HPDE6-E6E7 (cell line): Measurements from ENCODE around the gene TMEM233.

Experiments
- DNase-seq: peaks from one replicate; pipeline ENCODE4 v3.0.0; 2011; ENCODE audit warnings: missing footprints; ENCODE audit errors: extremely low spot score

TMEM233 gene

DNA sequence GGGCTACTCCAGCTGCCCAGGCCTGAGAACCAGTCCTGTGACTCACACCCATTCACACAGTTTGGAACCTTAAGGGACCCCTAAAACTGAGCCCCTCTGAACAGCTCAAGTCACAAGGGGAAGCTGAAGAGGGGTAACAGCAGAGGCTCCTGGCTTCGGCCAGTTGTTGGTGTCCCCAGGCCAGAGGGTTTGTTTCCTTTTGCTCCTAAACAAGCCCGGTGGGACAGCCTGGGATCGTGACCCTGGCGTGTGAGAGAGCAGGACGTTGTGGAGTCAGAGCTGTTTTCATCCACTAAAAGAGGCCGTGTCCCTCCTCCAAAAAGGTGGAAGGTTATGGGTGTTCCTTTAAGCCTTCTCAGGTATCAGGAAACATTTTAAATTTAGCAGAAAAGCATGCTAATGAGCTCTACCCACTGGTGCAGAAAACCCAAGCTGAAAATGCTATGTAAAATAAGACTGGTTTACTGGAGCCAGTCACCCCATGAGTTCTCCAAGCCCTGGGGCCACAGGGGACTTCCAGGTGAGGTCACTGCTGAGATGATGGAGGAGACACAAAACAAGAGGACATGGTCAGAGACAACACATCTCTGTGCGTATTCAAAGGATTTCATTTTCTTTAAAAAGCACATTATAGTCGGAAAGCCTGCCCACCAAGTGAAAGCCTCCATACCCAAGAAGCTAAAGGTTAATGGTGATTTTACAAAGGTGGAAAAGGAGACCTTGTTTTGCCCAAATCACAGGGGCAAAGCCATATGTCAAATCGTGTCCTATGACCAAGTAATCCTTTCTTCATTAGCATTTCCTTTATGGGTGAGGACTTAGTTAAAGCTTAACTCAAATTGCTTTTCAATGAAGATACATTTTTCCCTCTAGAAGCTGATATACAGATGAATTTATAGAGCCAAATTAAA lies 88.4 kb downstream of the TMEM233 start:
- DNase-seq, result no peak

- DNase-seq, result no peak
Observed at GRCh38 chr12:119682639-119683252, 89.2 kb downstream of the TMEM233 start.

GRCh38 chr12:119683413-119683812 lies 89.8 kb downstream of the TMEM233 start:
- DNase-seq, result no peak

DNA sequence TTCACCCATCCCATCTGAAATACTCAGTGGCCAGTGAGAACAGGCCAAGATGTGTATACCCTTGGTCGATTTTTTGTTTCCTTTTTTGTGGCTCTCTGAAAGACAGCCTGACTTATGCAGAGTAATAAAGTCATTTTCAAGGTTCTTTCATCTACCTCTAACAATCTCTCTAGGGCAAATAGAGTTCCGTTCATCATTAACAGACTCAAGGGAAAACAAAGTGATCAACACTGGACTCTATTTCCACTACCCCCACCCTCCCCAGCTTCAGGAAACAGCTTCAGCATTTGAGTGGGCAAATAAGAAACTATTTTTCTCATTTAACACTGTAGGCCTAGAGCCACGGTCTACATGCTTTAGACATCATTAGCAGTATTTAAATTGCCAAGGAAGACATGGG lies 90.2 kb downstream of the TMEM233 start:
- no peak for DNase-seq

- no peak for DNase-seq
Observed at GRCh38 chr12:119684711-119685369, 91.3 kb downstream of the TMEM233 start.

- DNase-seq, result no peak
Observed at GRCh38 chr12:119685375-119685774, 91.8 kb downstream of the TMEM233 start.

DNA sequence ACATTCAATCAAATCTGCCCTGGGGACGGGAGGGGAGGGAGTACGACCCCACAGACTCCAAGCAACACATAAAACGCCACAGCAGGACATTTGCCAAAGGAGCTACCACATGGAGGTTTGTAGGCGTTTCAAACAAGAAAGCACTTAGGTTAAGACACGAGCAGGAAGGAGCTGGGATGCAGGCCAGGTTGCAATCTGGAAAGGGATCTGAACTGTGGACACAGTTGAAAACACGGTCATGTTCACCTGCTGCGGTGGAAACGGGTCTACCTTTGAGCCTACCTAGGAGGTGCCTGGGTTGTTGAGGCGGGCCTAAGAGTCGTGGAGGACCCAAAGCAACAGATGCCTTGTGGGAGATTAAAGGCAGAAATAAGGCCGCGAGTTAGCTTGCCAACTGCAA lies 92.8 kb downstream of the TMEM233 start:
- DNase-seq, result no peak

DNA sequence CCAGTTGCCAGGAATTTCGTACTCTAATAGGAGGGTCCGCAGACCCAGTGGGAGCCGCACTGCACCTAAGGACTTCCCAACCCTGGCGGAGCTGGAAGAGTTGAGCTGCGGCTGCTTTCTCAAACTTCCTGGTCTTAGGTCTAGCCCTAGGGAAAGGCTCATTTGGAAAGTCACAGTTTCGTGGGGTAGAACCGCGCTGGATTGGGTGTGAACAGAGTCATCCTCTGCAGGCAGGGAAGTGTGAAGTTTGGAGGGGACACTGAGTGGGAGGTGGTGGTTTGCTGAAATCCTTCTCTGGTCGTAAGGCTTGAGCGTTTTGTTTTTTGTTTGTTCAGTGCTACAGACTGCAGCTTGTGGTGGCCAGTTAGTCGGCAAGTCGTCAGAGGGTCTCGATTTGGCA lies 93.2 kb downstream of the TMEM233 start:
- DNase-seq, result no peak

DNA sequence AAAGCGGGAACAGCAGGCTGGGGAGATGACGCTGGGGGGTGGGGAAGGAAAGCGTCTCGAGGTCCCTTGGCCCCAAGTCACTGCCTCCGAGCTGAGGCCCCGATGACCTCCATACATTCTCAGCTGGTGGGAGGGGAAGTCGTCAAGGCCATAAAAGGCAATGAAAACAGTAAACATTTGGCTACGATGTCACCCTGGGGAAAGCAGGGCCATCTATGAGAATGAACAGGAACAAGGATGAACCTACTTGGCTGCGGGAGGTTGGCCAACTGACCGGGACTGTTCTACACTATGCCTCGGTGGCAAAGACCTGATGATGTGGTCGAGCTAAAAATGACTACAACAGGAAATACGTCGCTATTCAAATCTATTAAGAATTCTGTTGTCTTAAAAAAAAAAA lies 93.8 kb downstream of the TMEM233 start:
- no peak for DNase-seq

DNA sequence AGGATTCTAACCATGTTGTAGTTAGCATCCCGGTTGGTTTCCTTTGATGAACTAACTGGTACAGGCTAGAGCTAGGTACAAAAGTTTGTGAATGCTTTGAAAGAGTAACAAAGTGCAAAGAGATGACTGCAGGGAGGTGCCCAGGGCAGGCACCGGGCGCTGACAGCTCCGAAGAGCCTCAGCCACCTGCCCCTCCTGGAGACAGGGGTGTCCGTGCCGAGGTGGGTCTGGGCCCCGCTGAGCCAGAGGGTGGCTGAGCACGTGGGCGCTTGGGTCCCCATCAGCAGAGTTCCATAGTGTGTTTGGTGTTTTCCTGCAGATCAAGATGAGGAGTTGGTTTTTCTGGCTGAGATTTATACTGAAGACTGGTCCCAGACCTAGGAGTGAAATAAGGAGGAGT lies 94.3 kb downstream of the TMEM233 start:
- no peak for DNase-seq

DNA sequence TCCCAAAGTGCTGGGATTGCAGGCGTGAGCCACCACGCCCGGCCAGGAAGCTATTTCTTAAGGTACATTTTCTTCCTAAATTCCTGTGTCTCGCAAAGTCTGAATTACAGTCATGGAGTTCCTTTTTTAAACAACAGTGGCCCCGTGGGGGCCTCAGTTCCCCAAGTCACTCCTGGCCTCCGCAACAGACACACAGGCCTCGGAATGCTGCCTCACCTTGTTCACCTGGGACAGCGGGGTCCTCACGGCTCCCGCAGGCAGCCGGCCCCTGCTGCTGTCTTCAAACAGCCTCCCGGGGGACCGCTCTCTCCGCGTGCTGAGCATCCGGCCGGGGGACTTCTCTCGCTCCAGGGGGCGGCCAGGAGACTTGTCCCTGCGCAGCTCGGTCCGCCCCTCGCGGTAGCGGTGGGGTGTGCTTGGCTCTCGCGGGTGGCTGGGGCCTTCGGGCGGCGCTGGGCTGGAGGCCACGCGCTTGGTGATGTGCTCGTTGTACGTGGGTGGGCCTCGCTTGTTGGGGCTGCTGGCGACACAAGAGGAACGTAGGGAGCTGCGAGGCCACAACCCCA lies 96.4 kb downstream of the TMEM233 start:
- DNase-seq, result no peak

GRCh38 chr12:119691202-119691810 lies 97.7 kb downstream of the TMEM233 start:
- DNase-seq, result no peak

DNA sequence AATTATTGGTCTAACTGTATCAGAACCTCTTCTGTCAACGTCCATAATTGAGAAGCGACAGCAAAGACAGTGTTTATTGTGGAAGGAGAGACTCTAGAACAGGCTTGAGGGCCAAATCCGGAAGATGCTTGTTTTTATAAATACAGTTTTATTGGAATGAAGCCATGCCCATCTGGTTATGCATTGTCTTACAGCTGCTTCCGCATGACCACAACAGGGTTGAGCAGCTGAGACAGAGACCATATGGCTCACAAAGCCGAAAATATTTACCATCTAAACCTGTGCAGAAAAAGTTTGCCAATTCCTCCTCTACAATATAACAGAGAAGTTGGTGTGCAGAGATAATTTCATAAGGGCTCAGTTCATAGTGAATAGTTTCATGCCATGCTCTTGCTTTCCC lies 98.8 kb downstream of the TMEM233 start:
- DNase-seq, result no peak
